ENCODE measurements around the gene JTB. TPM values are rescaled to one million over a fixed set of nuclear protein-coding genes. Genes with fewer than 3 reads are reported as not detected.

The JTB gene
- total and polyA plus RNA-seq, 9 donors = 77.5 to 207 (median 88.6) TPM

DNA sequence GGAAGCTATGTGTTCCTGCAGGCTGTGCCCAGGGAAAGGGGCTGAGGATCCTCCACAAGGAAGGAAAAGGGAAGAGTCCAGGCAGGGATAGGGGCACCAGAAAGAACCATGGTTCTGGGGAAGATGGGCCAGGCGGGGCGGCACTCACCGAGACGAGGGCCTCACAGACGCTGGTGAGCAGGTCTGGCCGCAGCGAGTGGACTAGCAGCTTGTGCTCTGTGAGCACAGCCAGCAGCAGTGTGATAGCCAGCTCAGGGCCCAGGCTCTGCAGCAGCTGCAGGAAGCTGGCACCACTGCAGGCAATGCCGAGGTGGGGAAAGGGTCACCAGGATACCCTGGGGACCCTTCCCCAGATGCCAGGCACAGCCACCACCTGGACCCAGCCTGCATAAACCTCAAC lies 36.7 kb downstream of the JTB start:
- peak in 2 of 5 donors; percentile 12 to 19 for DNase-seq
- intact Hi-C loops (cut with DNase I) = loop anchor here in 3 of 4 donors (10.0 kb wide), 2 partner anchors 146 to 266 kb away; partner anchors contain the start of genes ILF2 (in 2 of the 3) and NPR1 (in 2 of the 3)

GRCh38 chr1:153939476-153939875 lies 38.0 kb downstream of the JTB start:
- no peak overlapping the region for H3K27ac ChIP-seq
- no peaks in the 10 kb centered on the region for H3K9me3 ChIP-seq
- no peaks in the 10 kb centered on the region for H3K27me3 ChIP-seq
- intact Hi-C loops (cut with DNase I) = no loop called here
- no peaks in the 10 kb centered on the region for H3K4me1 ChIP-seq (ENCODE audit: insufficient read depth)
- WGBS, 3 donors = 89 to 91% (median 90%) methylated on average over 12 of the region's 12 CpGs
- peak in 2 of 5 donors; percentile 18 to 30 for DNase-seq
- H3K36me3 ChIP-seq = no peaks in the 10 kb centered on the region
- no peak for TF ChIP-seq POLR2A (IDR thresholded peaks at IDR 0.05)
- TF ChIP-seq, protein P1, sequence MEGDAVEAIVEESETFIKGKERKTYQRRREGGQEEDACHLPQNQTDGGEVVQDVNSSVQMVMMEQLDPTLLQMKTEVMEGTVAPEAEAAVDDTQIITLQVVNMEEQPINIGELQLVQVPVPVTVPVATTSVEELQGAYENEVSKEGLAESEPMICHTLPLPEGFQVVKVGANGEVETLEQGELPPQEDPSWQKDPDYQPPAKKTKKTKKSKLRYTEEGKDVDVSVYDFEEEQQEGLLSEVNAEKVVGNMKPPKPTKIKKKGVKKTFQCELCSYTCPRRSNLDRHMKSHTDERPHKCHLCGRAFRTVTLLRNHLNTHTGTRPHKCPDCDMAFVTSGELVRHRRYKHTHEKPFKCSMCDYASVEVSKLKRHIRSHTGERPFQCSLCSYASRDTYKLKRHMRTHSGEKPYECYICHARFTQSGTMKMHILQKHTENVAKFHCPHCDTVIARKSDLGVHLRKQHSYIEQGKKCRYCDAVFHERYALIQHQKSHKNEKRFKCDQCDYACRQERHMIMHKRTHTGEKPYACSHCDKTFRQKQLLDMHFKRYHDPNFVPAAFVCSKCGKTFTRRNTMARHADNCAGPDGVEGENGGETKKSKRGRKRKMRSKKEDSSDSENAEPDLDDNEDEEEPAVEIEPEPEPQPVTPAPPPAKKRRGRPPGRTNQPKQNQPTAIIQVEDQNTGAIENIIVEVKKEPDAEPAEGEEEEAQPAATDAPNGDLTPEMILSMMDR (IDR thresholded peaks at IDR 0.05) = no peak
- no peak for TF ChIP-seq EP300 (IDR thresholded peaks at IDR 0.05)
- H3K4me3 ChIP-seq = no peak overlapping the region

More for the DNA sequence above, 36.7 kb downstream of the JTB start:
- Histone ChIP-seq H3K27ac (no peak overlapping the region), H3K9me3 (no peaks in the 10 kb centered on the region), H3K36me3 (no peaks in the 10 kb centered on the region), H3K4me1 (ENCODE audit: insufficient read depth) (peaks cover 7% of the 10 kb centered on the region), H3K27me3 (no peaks in the 10 kb centered on the region), H3K4me3 (no peak overlapping the region)
- TF ChIP-seq EP300 (IDR thresholded peaks at IDR 0.05) = no peak
- TF ChIP-seq, protein P1 (IDR thresholded peaks at IDR 0.05) = no peak
- no peak for TF ChIP-seq POLR2A (IDR thresholded peaks at IDR 0.05)
- WGBS, 3 donors = 87 to 88% (median 87%) methylated on average over 8 of the region's 8 CpGs

- no peak overlapping the region for H3K27ac ChIP-seq
- peak in 1 of 5 donors; percentile 20 for DNase-seq
- H3K27me3 ChIP-seq = no peaks in the 10 kb centered on the region
- 76 to 78% (median 78%) methylated on average over 3 of the region's 3 CpGs for WGBS, 3 donors
- TF ChIP-seq EP300 (IDR thresholded peaks at IDR 0.05) (no peak), POLR2A (IDR thresholded peaks at IDR 0.05) (no peak)
- TF ChIP-seq, protein P1 (IDR thresholded peaks at IDR 0.05) = no peak
- no peaks in the 10 kb centered on the region for H3K36me3 ChIP-seq
- intact Hi-C loops (cut with DNase I) = no loop called here
- no peaks in the 10 kb centered on the region for H3K4me1 ChIP-seq (ENCODE audit: insufficient read depth)
- no peaks in the 10 kb centered on the region for H3K9me3 ChIP-seq
- no peak overlapping the region for H3K4me3 ChIP-seq
Observed at GRCh38 chr1:153938996-153939395, 38.5 kb downstream of the JTB start.

GRCh38 chr1:153937331-153937730 lies 40.1 kb downstream of the JTB start:
- no peak for TF ChIP-seq POLR2A (IDR thresholded peaks at IDR 0.05)
- TF ChIP-seq EP300 (IDR thresholded peaks at IDR 0.05) = no peak
- TF ChIP-seq, protein P1 (IDR thresholded peaks at IDR 0.05) = no peak
- Histone ChIP-seq H3K4me1 (ENCODE audit: insufficient read depth) (no peaks in the 10 kb centered on the region), H3K36me3 (no peaks in the 10 kb centered on the region), H3K27me3 (no peaks in the 10 kb centered on the region), H3K27ac (no peak overlapping the region), H3K9me3 (no peaks in the 10 kb centered on the region), H3K4me3 (no peak overlapping the region)
- peak in 1 of 5 donors; percentile 21 for DNase-seq
- intact Hi-C loops (cut with DNase I) = no loop called here
- WGBS, 3 donors = 92 to 94% (median 94%) methylated on average over 10 of the region's 10 CpGs

Measured in ovary (tissue), 9 donors.